ENCODE data around the gene SLC15A4. TPM values are rescaled to one million over a fixed set of nuclear protein-coding genes. Genes with fewer than 3 reads are reported as not detected.

SLC15A4 gene
- total and polyA plus RNA-seq, 4 experiments from 2014 or later = 2.0 to 14.6 (median 10.0) TPM

- Histone ChIP-seq H3K27me3 (ENCODE audit: insufficient read depth, low read length) (no peaks in the 10 kb centered on the region), H3K9me3 (ENCODE audit: control insufficient read depth in 1 of 2, low read length in 2 of 2) (no peaks in the 10 kb centered on the region), H3K36me3 (ENCODE audit: insufficient read depth, low read length) (no peaks in the 10 kb centered on the region), H3K4me3 (ENCODE audit: low read length in 2 of 2) (no peak overlapping the region), H3K4me1 (ENCODE audit: insufficient read depth, low read length) (peaks cover 12% of the 10 kb centered on the region), H3K27ac (ENCODE audit: low read depth, low read length) (no peak overlapping the region)
- Mint-ChIP-seq H3K4me1 (peaks cover 0 to 24% (median 9%) of the 10 kb centered on the region in 4 donors), H3K9me3 (peaks cover 0 to 3% (median 0%) of the 10 kb centered on the region in 8 donors), H3K4me3 (no peak overlapping the region), H3K27ac (no peak overlapping the region), H3K27me3 (peaks cover 8 to 14% of the 10 kb centered on the region in 2 donors), H3K36me3 (no peaks in the 10 kb centered on the region)
- DNase-seq = no peak
- CTCF ChIA-PET (ENCODE audit: partially characterized antibody) = no interaction called here
- intact Hi-C loops (cut with micrococcal nuclease) = no loop called here
- POLR2A ChIA-PET (ENCODE audit: partially characterized antibody) = no interaction called here
Observed at GRCh38 chr12:128827724-128828123, 4.0 kb upstream of the SLC15A4 start.

- peaks cover 10 to 39% (median 22%) of the 10 kb centered on the region in 4 donors for H3K4me1 Mint-ChIP-seq
- CTCF ChIA-PET (ENCODE audit: partially characterized antibody) = no interaction called here
- peak overlapping the region in 1 of 7 donors; percentile 46 for H3K27ac Mint-ChIP-seq
Observed at GRCh38 chr12:128825835-128826234, 2.1 kb upstream of the SLC15A4 start.

GRCh38 chr12:128823216-128823915, 392 bp downstream of the SLC15A4 start:
- Histone ChIP-seq H3K36me3 (ENCODE audit: insufficient read depth, low read length) (no peaks in the 10 kb centered on the region), H3K27ac (ENCODE audit: low read depth, low read length) (peak overlapping the region; percentile 22), H3K4me1 (ENCODE audit: insufficient read depth, low read length) (peaks cover 42% of the 10 kb centered on the region), H3K4me3 (ENCODE audit: low read length in 2 of 2) (peak overlapping the region; percentile 36 to 89), H3K9me3 (ENCODE audit: control insufficient read depth in 1 of 2, low read length in 2 of 2) (no peaks in the 10 kb centered on the region), H3K27me3 (ENCODE audit: insufficient read depth, low read length) (no peaks in the 10 kb centered on the region)
- H3K4me3 Mint-ChIP-seq = peak overlapping the region; percentile 70 to 90 (median 80)
- CTCF ChIA-PET (ENCODE audit: partially characterized antibody) = no interaction called here
- peak overlapping the region in 6 of 7 donors; percentile 29 to 70 (median 62) for H3K27ac Mint-ChIP-seq
- peak in 2 of 5 donors; percentile 6 to 19 for DNase-seq
- H3K27me3 Mint-ChIP-seq = peaks cover 0 to 2% of the 10 kb centered on the region in 2 donors
- POLR2A ChIA-PET (ENCODE audit: partially characterized antibody) = interaction anchor here (1.0 kb wide), 1 partner anchor 13 kb away, joined by 3 read pairs; no protein-coding TSS in a partner anchor
- intact Hi-C loops (cut with micrococcal nuclease) = no loop called here
- peaks cover 17 to 42% (median 34%) of the 10 kb centered on the region in 4 donors for H3K4me1 Mint-ChIP-seq
- peaks cover 0 to 3% (median 0%) of the 10 kb centered on the region in 8 donors for H3K9me3 Mint-ChIP-seq
- peaks cover 3 to 8% of the 10 kb centered on the region in 2 donors for H3K36me3 Mint-ChIP-seq

More at GRCh38 chr12:128825835-128826234, 2.1 kb upstream of the SLC15A4 start:
- H3K27ac ChIP-seq (ENCODE audit: low read depth, low read length) = no peak overlapping the region
- H3K4me1 ChIP-seq (ENCODE audit: insufficient read depth, low read length) = peaks cover 26% of the 10 kb centered on the region
- no peak for DNase-seq
- POLR2A ChIA-PET (ENCODE audit: partially characterized antibody) = no interaction called here
- Mint-ChIP-seq H3K9me3 (peaks cover 0 to 3% (median 0%) of the 10 kb centered on the region in 8 donors), H3K36me3 (peaks cover 1 to 4% of the 10 kb centered on the region in 2 donors), H3K27me3 (peaks cover 7 to 14% of the 10 kb centered on the region in 2 donors), H3K4me3 (peak overlapping the region in 6 of 8 donors; percentile 5 to 72 (median 14))
- no peak overlapping the region for H3K4me3 ChIP-seq (ENCODE audit: low read length in 2 of 2)
- no peaks in the 10 kb centered on the region for H3K36me3 ChIP-seq (ENCODE audit: insufficient read depth, low read length)
- H3K9me3 ChIP-seq (ENCODE audit: control insufficient read depth in 1 of 2, low read length in 2 of 2) = no peaks in the 10 kb centered on the region
- no peaks in the 10 kb centered on the region for H3K27me3 ChIP-seq (ENCODE audit: insufficient read depth, low read length)
- intact Hi-C loops (cut with micrococcal nuclease) = no loop called here

GRCh38 chr12:128820723-128821432, 2.9 kb downstream of the SLC15A4 start:
- Histone ChIP-seq H3K27ac (ENCODE audit: low read depth, low read length) (no peak overlapping the region), H3K4me1 (ENCODE audit: insufficient read depth, low read length) (peaks cover 49% of the 10 kb centered on the region), H3K36me3 (ENCODE audit: insufficient read depth, low read length) (no peaks in the 10 kb centered on the region), H3K27me3 (ENCODE audit: insufficient read depth, low read length) (no peaks in the 10 kb centered on the region), H3K4me3 (ENCODE audit: low read length in 2 of 2) (no peak overlapping the region), H3K9me3 (ENCODE audit: control insufficient read depth in 1 of 2, low read length in 2 of 2) (no peaks in the 10 kb centered on the region)
- H3K4me3 Mint-ChIP-seq = peak overlapping the region in 7 of 8 donors; percentile 11 to 71 (median 27)
- intact Hi-C loops (cut with micrococcal nuclease) = no loop called here
- H3K9me3 Mint-ChIP-seq = no peaks in the 10 kb centered on the region
- H3K36me3 Mint-ChIP-seq = peaks cover 3 to 8% of the 10 kb centered on the region in 2 donors
- H3K4me1 Mint-ChIP-seq = peaks cover 29 to 60% (median 48%) of the 10 kb centered on the region in 4 donors
- no peak for DNase-seq
- no peaks in the 10 kb centered on the region for H3K27me3 Mint-ChIP-seq
- peak overlapping the region in 3 of 7 donors; percentile 4 to 60 (median 10) for H3K27ac Mint-ChIP-seq
- ChIA-PET POLR2A (ENCODE audit: partially characterized antibody) (no interaction called here), CTCF (ENCODE audit: partially characterized antibody) (no interaction called here)

- H3K36me3 Mint-ChIP-seq = peaks cover 3 to 8% of the 10 kb centered on the region in 2 donors
- ChIA-PET CTCF (ENCODE audit: partially characterized antibody) (no interaction called here), POLR2A (ENCODE audit: partially characterized antibody) (no interaction called here)
- Histone ChIP-seq H3K27me3 (ENCODE audit: insufficient read depth, low read length) (no peaks in the 10 kb centered on the region), H3K4me3 (ENCODE audit: low read length in 2 of 2) (no peak overlapping the region), H3K27ac (ENCODE audit: low read depth, low read length) (no peak overlapping the region), H3K4me1 (ENCODE audit: insufficient read depth, low read length) (peaks cover 49% of the 10 kb centered on the region), H3K9me3 (ENCODE audit: control insufficient read depth in 1 of 2, low read length in 2 of 2) (no peaks in the 10 kb centered on the region), H3K36me3 (ENCODE audit: insufficient read depth, low read length) (no peaks in the 10 kb centered on the region)
- peaks cover 32 to 63% (median 48%) of the 10 kb centered on the region in 4 donors for H3K4me1 Mint-ChIP-seq
- no peak overlapping the region for H3K27ac Mint-ChIP-seq
- no peak for DNase-seq
- intact Hi-C loops (cut with micrococcal nuclease) = no loop called here
- no peaks in the 10 kb centered on the region for H3K9me3 Mint-ChIP-seq
- H3K27me3 Mint-ChIP-seq = no peaks in the 10 kb centered on the region
- H3K4me3 Mint-ChIP-seq = no peak overlapping the region
Observed at GRCh38 chr12:128820253-128820652, 3.5 kb downstream of the SLC15A4 start.

- Histone ChIP-seq H3K9me3 (ENCODE audit: control insufficient read depth in 1 of 2, low read length in 2 of 2) (no peaks in the 10 kb centered on the region), H3K4me1 (ENCODE audit: insufficient read depth, low read length) (peaks cover 48% of the 10 kb centered on the region), H3K36me3 (ENCODE audit: insufficient read depth, low read length) (peaks cover 4% of the 10 kb centered on the region), H3K27ac (ENCODE audit: low read depth, low read length) (no peak overlapping the region), H3K27me3 (ENCODE audit: insufficient read depth, low read length) (no peaks in the 10 kb centered on the region), H3K4me3 (ENCODE audit: low read length in 2 of 2) (no peak overlapping the region)
- CTCF ChIA-PET (ENCODE audit: partially characterized antibody) = no interaction called here
- DNase-seq = no peak
- Mint-ChIP-seq H3K27ac (no peak overlapping the region), H3K9me3 (no peaks in the 10 kb centered on the region), H3K4me3 (no peak overlapping the region), H3K27me3 (no peaks in the 10 kb centered on the region), H3K4me1 (peaks cover 33 to 65% (median 51%) of the 10 kb centered on the region in 4 donors), H3K36me3 (peaks cover 10 to 14% of the 10 kb centered on the region in 2 donors)
- intact Hi-C loops (cut with micrococcal nuclease) = no loop called here
- POLR2A ChIA-PET (ENCODE audit: partially characterized antibody) = no interaction called here
Observed at GRCh38 chr12:128819293-128820144, 4.2 kb downstream of the SLC15A4 start.
